ENCODE results near the gene PLEKHA5. TPM values are rescaled to one million over a fixed set of nuclear protein-coding genes. Genes with fewer than 3 reads are reported as not detected.
A peak's percentile ranks its signal among the peaks of the same experiment; 100 is the strongest.

The PLEKHA5 gene
- total RNA-seq, 4 donors from 2014 or later, result 21.3 to 22.9 (median 21.4) TPM

DNA sequence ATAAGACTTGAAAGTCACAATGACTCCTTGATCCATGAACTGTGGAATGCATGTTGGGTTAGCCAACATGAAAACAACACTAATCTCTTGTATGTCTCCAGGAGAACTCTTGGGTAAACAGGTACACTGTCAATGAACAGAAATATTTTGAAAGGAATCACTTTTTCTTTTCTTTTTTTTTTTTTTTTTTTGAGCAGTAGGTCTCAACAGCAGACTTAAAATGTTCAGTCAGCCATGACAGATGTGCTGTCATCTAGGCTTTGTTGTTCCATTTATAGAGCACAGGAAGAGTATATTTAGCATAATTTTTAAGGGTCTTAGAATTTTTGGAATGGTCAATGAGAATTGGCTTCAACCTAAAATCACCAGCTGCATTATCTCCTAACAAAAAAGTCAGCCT is 2.3 kb upstream of the PLEKHA5 start:
- Histone ChIP-seq H3K36me3 (no peaks in the 10 kb centered on the region), H3K4me1 (peaks cover 0 to 12% (median 0%) of the 10 kb centered on the region in 4 donors), H3K9me3 (peaks cover 0 to 27% (median 0%) of the 10 kb centered on the region in 4 donors), H3K4me3 (no peak overlapping the region), H3K27ac (no peak overlapping the region), H3K27me3 (no peaks in the 10 kb centered on the region)
- no peak for TF ChIP-seq EP300 (IDR thresholded peaks at IDR 0.05)
- TF ChIP-seq, protein P1, sequence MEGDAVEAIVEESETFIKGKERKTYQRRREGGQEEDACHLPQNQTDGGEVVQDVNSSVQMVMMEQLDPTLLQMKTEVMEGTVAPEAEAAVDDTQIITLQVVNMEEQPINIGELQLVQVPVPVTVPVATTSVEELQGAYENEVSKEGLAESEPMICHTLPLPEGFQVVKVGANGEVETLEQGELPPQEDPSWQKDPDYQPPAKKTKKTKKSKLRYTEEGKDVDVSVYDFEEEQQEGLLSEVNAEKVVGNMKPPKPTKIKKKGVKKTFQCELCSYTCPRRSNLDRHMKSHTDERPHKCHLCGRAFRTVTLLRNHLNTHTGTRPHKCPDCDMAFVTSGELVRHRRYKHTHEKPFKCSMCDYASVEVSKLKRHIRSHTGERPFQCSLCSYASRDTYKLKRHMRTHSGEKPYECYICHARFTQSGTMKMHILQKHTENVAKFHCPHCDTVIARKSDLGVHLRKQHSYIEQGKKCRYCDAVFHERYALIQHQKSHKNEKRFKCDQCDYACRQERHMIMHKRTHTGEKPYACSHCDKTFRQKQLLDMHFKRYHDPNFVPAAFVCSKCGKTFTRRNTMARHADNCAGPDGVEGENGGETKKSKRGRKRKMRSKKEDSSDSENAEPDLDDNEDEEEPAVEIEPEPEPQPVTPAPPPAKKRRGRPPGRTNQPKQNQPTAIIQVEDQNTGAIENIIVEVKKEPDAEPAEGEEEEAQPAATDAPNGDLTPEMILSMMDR (IDR thresholded peaks at IDR 0.05), result no peak
- no peak for TF ChIP-seq POLR2A (IDR thresholded peaks at IDR 0.05)
- no peak for DNase-seq (ENCODE audit: low spot score in 2 of 2)

DNA sequence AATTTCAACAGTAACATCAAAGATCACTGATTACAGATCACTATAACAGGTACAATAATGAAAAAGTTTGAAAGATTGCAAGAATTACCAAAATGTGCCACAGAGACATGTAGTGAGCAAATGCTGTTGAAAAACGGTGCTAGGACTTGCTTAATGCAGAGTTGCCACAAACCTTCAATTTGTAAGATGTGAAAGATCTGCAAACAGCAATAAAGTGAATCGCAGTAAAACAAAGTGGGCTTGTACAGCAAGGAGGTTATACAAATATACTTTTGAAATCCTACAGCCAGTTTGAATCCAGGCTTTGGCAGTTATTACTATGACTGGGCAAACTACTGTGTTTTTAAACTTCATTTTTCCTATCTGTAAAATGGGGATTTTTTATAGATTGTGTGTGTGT is 1.0 kb upstream of the PLEKHA5 start:
- TF ChIP-seq EP300 (IDR thresholded peaks at IDR 0.05) (no peak), POLR2A (IDR thresholded peaks at IDR 0.05) (no peak)
- TF ChIP-seq, protein P1 (IDR thresholded peaks at IDR 0.05), result no peak
- H3K9me3 ChIP-seq, result peaks cover 0 to 27% (median 0%) of the 10 kb centered on the region in 4 donors
- H3K4me1 ChIP-seq, result peaks cover 0 to 13% (median 0%) of the 10 kb centered on the region in 4 donors
- H3K4me3 ChIP-seq, result no peak overlapping the region
- DNase-seq (ENCODE audit: low spot score in 2 of 2), result no peak
- no peaks in the 10 kb centered on the region for H3K27me3 ChIP-seq
- WGBS, 2 donors, result 66 to 67% methylated on average over 2 of the region's 2 CpGs
- no peaks in the 10 kb centered on the region for H3K36me3 ChIP-seq
- peak overlapping the region in 3 of 4 donors; percentile 73 to 94 (median 83) for H3K27ac ChIP-seq

DNA sequence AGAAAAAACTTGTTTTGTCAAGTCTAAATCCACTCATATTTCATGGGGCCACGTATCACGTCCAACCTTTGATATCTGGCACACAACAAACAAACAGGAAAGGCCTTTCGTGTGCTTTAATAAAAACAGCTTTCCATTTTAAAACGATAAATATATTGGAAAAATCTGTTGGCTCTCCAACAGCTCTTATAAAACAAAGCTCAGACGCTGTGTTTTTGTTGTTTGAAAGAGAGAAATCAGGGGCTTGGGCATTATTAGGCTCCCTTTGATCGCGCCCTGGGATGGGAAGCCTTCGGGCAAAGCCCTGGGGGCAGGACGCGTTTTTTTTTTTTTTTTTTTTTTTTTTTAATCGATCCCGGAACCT is 429 bp upstream of the PLEKHA5 start:
- TF ChIP-seq, protein P1 (IDR thresholded peaks at IDR 0.05), result no peak
- no peak for TF ChIP-seq POLR2A (IDR thresholded peaks at IDR 0.05)
- no peak for TF ChIP-seq EP300 (IDR thresholded peaks at IDR 0.05)
- Histone ChIP-seq H3K36me3 (no peaks in the 10 kb centered on the region), H3K27ac (peak overlapping the region; percentile 43 to 94 (median 78)), H3K4me3 (peak overlapping the region; percentile 31 to 99 (median 60)), H3K9me3 (peaks cover 0 to 27% (median 0%) of the 10 kb centered on the region in 4 donors), H3K27me3 (no peaks in the 10 kb centered on the region), H3K4me1 (peaks cover 0 to 13% (median 0%) of the 10 kb centered on the region in 4 donors)
- 1% methylated on average over 12 of the region's 12 CpGs for WGBS, 2 donors
- DNase-seq (ENCODE audit: low spot score in 2 of 2), result no peak

DNA sequence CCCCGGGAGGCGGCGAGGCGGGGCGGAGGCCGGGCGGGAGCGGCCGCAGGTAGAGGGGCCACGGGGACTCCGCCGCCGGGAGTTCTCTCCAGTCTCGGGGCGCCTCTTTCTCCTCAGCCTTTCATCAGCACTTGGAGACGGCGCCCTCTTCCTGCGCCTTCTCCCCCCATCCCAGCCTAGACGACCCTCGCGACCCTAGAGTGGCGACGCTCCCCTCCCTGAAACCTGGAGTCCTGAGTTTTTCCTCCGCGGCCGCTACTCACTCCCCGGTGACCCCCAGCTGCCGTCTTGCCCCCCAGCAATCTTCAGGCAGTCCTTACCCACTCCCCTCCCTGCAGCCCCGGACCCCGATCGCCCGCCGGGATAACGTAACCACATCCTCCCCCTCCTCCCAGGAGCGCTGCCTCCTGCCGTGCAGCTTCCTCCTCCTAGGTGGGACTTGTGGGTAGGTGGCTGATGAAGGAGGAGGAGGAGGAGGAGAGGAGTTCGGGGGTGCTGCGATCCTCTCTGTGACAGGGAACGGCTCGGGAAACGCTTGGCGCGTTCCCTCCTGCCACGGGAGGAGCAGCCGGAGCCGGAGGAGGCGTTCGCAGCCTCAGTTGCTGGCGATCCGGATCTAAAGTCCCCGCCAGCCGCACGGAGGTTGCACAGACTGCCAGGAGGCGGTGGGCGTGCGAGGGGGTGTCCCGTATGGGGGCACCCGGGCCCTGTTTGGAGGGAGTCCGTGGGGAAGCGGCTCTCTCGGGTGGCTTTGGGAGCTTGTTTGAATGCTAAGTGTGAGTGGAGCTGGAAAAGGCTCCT is 891 bp downstream of the PLEKHA5 start:
- peaks cover 0 to 13% (median 0%) of the 10 kb centered on the region in 4 donors for H3K4me1 ChIP-seq
- H3K9me3 ChIP-seq, result peaks cover 0 to 26% (median 0%) of the 10 kb centered on the region in 4 donors
- H3K36me3 ChIP-seq, result no peaks in the 10 kb centered on the region
- H3K4me3 ChIP-seq, result peak overlapping the region; percentile 75 to 99 (median 90)
- 0% methylated on average over 46 to 61 of the region's 61 CpGs for WGBS, 2 donors
- DNase-seq (ENCODE audit: low spot score in 2 of 2), result peak in 1 of 2 donors; percentile 11
- H3K27ac ChIP-seq, result peak overlapping the region; percentile 65 to 94 (median 86)
- H3K27me3 ChIP-seq, result no peaks in the 10 kb centered on the region
- TF ChIP-seq EP300 (IDR thresholded peaks at IDR 0.05), result no peak
- TF ChIP-seq, protein P1 (IDR thresholded peaks at IDR 0.05), result no peak

DNA sequence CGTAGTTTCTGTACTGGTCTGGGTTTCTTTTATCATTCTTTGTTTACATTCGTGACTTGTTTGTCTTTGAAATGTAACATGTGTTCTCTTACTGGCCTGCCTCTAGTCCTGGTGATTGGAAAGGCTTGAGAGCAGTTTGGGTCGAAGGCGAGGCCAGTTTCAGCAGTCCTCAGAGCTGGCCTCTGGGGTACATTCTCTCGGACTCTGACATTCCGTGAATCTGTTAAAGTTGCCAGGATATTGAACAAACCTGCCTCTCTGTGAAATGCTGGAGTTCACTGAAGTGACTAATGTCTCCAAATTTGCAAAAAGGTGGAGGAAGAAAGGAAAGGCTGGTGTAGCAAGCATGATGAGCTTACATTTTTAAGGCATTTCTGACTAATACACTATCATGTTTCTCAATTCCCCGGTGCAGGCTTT is 1.5 kb downstream of the PLEKHA5 start:
- Histone ChIP-seq H3K36me3 (no peaks in the 10 kb centered on the region), H3K27ac (peak overlapping the region; percentile 39 to 94 (median 86)), H3K9me3 (peaks cover 0 to 20% (median 0%) of the 10 kb centered on the region in 4 donors), H3K4me1 (peaks cover 0 to 13% (median 0%) of the 10 kb centered on the region in 4 donors), H3K27me3 (no peaks in the 10 kb centered on the region), H3K4me3 (peak overlapping the region; percentile 75 to 99 (median 90))
- DNase-seq (ENCODE audit: low spot score in 2 of 2), result peak in 1 of 2 donors; percentile 14
- TF ChIP-seq, protein P1 (IDR thresholded peaks at IDR 0.05), result no peak
- TF ChIP-seq EP300 (IDR thresholded peaks at IDR 0.05) (no peak), POLR2A (IDR thresholded peaks at IDR 0.05) (no peak)
- WGBS, 2 donors, result 7 to 9% methylated on average over 7 of the region's 7 CpGs
